ENCODE results near the gene RBL2.
"Not testable (repeated sequence)": the region's sequence is repeated elsewhere in the genome, so short reads cannot be mapped to it uniquely, and the experiment has no call there.

RBL2 gene, protein sequence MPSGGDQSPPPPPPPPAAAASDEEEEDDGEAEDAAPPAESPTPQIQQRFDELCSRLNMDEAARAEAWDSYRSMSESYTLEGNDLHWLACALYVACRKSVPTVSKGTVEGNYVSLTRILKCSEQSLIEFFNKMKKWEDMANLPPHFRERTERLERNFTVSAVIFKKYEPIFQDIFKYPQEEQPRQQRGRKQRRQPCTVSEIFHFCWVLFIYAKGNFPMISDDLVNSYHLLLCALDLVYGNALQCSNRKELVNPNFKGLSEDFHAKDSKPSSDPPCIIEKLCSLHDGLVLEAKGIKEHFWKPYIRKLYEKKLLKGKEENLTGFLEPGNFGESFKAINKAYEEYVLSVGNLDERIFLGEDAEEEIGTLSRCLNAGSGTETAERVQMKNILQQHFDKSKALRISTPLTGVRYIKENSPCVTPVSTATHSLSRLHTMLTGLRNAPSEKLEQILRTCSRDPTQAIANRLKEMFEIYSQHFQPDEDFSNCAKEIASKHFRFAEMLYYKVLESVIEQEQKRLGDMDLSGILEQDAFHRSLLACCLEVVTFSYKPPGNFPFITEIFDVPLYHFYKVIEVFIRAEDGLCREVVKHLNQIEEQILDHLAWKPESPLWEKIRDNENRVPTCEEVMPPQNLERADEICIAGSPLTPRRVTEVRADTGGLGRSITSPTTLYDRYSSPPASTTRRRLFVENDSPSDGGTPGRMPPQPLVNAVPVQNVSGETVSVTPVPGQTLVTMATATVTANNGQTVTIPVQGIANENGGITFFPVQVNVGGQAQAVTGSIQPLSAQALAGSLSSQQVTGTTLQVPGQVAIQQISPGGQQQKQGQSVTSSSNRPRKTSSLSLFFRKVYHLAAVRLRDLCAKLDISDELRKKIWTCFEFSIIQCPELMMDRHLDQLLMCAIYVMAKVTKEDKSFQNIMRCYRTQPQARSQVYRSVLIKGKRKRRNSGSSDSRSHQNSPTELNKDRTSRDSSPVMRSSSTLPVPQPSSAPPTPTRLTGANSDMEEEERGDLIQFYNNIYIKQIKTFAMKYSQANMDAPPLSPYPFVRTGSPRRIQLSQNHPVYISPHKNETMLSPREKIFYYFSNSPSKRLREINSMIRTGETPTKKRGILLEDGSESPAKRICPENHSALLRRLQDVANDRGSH

DNA sequence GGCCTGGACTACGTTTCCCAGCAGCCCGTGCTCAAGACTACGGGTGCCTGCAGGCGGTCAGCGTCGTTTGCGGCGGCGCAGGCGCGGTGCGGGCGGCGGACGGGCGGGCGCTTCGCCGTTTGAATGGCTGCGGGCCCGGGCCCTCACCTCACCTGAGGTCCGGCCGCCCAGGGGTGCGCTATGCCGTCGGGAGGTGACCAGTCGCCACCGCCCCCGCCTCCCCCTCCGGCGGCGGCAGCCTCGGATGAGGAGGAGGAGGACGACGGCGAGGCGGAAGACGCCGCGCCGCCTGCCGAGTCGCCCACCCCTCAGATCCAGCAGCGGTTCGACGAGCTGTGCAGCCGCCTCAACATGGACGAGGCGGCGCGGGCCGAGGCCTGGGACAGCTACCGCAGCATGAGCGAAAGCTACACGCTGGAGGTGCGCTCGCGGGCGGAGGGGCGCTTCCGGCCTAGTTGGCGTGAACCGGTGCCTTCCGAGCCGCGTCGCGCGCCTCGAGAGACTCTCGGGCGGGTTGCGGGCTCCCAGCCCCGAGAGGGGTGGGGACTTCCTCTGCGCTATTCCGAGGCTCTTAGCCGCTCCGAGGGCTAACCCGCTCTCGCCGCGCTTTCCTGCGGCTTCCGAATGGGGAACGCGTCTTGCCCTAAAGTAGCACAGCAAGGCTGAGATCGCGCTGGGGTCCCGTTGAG, at the start of gene RBL2:
Gene RBL2 (plus strand): TSS at position 95 of the 689 bp plus-strand sequence. CDS start 86 bp downstream, at position 181.
- peak; percentile 92 for DNase-seq

DNA sequence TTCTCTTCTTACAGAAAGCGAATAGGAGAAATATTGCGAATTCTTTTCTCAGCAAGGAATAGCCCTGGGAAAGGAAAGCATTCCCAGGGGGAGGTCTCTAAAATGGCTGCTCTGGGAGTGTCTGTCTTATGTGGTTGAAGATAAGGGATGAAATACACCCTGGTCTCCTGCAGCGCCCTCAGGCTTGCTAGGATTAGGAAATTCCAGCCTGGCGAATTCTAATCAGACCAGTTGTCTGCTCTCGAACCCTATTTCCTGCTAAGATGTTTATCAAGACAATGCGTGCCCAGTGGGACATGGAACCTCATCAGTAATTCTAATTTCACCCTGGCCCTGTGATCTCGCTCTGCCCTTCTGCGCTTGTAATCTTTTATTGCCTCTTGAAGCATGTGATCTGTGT, 49.7 kb upstream of the RBL2 start:
- DNase-seq = not testable (repeated sequence)

DNA sequence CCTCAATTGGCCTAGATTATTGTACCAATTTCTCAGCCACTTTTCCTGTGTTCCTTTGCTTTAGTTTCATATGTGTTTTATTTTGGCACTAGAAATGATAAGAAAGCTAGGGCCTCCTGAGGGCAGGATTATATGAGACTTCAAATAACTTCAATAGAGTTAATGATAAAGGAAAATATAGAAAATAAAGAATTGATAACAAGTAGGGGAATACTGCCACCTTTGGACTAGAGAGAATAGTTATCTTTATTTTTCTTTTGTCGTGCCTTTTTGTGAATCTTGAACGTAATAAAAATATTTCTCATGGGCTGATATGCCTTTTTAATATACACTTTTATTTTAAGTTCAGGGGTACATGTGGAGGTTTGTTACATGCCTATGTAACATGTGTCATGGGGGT, 29.3 kb upstream of the RBL2 start:
- DNase-seq = no peak

DNA sequence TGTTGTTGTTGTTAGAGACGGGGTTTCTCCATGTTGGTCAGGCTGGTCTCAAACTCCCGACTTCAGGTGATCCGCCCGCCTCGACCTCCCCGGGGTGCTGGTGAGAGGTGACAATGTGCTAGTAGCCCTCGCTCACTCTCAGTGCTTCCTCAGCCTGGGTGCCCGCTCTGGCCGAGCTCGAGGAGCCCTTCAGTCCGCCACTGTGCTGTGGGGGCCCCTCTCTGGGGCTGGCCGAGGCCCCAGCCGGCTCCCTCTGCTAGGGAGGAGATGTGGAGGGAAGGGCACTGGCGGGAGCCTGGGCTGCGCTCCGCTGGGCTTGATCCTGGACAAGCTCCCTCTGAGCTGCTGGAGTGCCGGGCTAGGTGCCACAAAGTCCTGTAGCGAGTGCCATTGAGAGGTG, 21.7 kb upstream of the RBL2 start:
- no peak for DNase-seq

DNA sequence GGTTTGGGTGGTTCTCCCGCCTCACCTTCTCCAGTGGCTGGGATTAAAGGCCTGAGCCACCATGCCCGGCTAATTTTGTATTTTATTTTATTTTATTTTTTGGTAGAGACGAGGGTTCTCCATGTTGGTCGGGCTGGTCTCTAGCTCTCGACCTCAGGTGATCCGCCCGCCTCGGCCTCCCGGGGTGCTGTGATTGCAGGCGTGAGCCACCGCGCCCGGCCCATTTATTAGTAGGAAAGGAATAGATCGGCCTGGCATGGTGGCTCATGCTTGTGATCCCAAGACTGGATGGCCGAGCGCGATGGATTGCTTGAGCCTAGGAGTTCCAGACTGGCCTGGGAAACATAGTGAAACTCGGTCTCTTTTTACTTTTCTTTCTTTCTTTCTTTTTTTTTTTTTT, 20.4 kb upstream of the RBL2 start:
- no peak for DNase-seq

DNA sequence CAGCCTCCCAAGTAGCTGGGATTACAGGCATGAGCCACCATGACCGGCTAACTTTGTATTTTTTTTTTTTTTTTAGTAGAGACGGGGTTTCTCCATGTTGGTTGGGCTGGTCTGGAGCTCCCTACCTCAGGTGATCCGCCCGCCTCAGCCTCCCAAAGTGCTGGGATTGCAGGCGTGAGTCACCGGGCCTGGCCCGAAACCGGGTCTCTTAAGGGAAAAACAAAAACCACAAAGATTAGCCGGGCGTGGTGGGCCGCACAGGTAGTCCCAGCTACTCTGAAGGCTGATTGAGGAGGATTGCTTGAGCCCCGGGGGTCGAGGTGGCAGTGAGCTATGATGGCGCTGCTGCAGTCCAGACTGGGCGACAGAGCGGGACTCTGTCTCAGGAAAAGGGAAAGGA, 19.9 kb upstream of the RBL2 start:
- DNase-seq = no peak

DNA sequence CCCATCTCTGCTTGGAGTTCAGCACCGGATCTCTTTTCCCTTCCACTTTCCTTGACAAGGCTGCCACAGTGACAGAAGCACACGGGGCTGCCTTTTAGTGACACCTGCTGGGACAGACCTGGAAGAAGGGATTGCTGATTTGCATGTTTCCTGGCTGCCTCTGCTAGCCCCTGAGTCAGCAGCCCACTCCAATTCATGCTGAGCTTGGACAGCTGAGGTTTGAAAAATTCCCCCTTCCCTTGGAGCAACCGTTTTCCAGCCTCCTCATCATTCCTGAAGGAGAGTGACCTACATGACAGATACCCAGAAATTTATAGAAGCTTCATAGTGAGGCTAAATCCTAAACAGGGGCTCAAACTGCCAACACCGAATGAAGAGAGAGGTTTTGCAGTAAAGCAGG, 18.8 kb upstream of the RBL2 start:
- DNase-seq = no peak

DNA sequence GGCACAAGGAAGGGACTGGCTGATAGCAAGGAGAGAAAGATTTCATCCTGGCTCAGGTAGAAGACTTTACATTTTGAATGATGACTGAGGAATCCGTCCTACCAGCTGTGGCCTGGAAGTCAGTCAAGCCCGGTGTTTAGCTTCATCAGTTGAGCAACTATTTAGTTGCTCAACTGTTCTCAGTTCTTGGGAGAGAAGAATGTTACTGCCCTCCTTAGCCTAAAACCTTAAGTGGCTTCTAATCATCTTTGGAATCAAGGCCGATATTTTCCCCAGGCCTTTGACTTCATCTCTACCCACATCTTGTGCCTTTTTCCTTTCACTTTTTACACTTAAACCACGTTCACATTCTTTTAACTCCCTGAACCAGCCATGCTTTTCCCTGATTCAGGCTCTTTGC, 17.3 kb upstream of the RBL2 start:
- no peak for DNase-seq

DNA sequence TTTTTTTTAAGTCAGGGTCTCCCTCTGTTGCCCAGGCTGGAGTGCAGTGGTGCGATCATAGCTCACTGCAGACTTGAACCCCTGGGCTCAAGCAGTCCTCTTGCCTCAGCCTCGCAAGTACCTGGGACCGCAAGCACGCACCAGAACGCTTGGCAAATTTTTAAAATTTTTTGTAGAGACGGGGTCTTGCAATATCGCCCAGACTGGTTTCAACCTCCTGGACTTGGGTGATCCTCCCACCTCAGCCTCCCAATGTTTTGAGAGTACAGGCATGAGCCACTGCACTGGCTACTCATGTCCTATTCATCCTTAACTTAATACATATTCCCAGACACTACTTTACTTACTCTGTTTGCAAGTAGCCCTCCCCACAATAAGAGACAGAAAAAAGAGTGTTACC, 16.3 kb upstream of the RBL2 start:
- DNase-seq = no peak

DNA sequence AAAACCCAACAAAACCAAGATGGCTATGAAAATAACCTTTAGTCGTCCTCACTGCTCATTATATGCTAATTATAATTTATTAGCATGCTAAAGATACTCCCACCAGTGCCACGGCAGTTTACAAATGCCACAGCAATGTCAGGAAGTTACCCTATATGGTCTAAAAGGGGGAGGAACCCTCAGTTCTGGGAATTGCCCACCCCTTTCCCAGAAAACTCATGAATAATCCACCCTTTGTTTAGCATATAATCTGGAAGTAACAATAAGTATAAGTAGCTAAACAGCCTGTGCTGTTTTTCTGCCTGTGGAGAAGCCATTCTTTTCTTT, 14.9 kb upstream of the RBL2 start:
- not testable (repeated sequence) for DNase-seq

DNA sequence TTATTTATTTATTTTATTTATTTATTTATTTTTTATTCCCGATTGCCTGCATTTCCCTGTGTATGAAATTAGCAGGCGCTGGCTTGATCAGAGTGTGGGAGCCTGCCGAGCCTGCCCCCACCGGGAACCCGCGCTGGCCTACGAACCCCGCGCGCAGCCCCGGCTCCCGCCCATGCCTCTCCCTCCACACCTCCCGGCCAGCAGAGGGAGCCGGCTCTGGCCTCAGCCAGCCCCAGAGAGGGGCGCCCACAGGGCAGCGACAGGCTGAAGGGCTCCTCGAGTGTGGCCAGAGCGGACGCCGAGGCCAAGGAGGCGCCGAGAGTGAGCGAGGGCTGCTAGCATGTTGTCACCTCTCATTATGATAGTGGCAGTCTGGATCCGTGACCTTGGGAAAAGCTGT, 13.0 kb upstream of the RBL2 start:
- no peak for DNase-seq

DNA sequence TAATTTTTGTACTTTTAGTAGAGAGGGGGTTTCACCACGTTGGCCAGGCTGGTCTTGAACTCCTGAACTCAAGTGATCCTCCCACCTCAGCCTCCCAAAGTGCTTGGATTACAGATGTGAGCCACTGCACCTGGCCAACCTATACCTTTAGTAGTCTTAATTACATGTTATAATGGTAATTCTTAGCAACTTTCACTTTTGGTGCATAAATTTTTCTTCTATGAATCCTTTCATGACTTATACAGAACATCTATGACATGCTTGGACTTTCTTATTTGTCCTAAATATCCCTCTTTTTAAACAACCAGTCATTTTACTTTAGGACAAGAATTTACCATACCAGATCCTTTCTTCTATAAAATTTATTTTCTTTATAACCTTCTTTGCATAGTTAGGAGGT, 10.3 kb upstream of the RBL2 start:
- not testable (repeated sequence) for DNase-seq

DNA sequence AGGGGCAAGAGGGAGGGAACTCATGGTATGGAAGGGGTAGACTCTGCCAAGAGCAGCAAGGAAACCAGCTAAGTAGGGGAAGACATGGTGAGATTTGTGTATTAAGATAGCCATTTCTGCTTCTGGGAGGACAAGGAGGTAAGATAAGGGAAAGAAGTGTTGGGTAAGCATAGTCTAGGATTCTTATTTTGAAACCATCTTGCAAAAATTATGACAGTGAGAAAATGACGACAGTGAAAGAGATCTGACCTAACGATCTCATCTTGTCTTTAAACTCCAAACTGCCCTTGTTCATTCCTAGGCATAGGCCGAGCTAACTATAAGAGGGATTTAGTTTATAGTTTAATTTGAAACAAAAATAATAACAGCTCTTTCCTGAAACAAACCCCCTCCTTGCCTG, 5.6 kb upstream of the RBL2 start:
- no peak for DNase-seq

DNA sequence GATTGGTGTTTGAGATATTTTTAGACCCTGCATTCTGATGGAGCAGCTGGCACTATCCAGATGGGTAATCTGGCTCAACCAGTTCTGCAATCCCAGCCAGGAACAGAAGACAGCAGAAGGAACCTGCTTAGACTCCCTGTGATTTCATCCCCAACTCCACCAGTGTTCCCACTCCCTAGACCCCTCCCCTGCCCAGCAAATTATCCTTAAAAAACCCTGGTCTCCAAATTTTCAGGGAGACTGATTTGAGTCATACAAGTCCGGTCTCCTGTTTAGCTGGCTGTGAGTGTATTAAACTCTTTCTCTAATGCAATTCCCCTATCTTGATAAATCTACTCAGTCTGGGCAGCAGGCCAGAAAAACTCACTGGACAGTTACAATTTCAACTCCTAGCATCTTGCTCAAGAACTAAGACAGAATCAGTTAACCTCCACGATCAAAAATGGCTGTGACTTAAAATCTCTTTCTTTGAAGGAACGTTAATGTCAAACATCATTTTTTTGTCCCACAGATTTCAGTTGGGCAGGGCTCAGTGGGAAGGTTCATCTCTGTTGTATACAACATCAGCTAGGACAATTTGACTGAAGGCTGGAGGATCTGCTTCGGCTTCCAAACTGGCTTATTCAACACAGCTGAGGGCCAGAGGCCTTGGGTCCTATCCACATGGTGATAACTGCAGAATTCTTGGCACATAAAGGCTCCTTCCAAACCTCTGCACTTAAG, 4.9 kb upstream of the RBL2 start:
- no peak for DNase-seq

DNA sequence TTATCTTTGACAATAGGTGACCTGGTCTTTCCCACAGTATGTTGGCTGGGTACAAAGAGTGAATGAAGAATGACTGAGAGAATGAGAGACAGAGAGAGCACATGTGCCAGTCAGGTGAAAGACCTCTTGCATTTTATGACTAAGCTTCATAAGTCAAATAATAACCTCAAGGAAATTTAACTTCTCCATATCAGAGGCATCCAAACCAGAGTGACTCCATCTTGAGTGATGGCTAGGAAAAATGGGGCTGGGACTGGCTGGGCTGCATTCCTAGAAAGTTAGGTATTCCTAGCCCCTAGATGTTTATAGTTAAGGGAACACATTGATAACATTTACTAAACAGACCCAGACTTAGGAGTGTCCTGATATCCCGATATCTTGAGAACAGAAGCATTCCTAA, 3.9 kb upstream of the RBL2 start:
- DNase-seq = no peak

DNA sequence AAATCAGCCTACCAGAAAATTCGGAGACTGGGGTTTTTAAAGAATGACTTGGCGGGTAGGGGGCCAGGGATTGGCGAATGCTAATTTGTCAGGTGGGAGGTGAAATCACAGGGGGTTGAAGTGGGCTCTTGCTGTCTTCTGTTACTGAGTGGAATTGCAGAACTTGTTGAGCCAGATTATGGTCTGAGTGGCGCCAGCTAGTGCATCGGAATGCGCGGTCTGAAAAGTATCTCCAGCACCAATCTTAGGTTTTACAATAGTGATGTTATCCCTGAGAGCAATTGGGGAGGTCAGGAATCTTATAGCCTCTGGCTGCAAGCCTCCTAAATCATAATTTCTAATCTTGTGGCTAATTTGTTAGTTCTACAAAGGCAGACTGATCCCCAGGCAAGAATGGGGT, 762 bp upstream of the RBL2 start:
- DNase-seq = no peak

DNA sequence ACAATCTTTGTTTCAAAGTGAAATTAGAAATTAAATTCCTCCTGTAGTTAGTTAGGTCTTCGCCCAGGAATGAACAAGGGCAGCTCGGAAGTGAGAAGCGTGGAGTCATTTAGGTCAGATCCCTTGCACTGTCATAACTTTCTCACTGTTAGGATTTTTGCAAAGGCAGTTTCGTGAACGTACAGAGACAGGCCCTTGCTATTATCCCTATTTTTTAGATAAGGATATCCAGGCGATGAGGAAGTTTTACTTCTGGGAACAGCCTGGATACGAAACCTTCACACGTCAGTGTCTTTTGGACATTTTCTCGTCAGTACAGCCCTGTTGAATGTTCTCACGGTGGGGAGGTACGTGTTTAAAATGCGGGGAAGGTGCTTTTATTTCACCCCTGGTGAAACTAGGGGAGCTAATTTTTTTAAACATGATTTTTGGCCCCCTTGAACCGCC, 318 bp upstream of the RBL2 start:
- DNase-seq = no peak

DNA sequence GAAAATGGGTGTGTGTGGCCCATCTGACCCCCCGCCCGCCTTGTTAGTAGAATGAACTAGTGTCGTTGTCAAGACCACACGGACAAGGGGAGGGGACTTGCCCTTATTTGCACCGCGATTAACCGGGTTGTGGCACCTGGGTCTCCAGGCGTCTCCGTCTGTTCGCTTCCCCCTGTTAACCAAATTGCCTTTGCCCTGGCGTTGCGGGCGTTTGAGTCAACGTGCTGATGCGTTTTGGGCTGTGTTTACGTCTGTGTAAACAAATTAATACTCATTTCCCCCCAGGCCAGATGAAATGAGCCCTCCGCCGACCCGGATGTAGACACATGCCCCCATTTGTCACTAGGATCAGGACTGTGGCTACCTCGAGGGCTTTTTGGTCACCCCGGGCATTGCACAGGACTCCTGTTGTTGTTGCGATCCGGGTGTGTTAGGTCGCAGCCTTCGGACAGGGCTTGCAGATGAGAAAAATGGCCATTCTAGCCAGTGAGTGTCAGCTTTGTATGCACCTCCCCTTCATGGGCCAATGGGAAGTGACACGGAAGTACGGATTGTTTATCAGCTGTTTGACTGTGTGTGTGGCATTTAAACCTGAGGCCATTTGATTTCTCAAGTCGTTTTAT, 906 bp downstream of the RBL2 start:
- peak; percentile 74 for DNase-seq

DNA sequence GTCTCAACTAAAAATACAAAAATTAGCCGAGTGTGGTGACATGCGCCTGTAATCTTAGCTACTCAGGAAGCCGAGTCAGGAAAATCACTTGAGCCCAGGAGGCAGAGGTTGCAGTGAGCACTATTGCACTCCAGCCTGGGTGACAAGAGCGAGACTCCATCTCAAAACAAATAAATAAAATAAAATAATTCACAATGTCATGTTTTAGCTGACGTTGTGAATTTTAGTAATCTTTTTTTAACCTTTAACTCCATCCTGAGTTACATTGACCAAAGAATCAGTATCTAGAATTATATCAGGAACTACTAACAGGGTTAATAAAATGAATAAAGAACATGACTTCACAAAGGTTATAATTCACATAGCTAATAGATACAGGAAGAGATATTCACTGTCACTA, 5.9 kb downstream of the RBL2 start:
- no peak for DNase-seq

DNA sequence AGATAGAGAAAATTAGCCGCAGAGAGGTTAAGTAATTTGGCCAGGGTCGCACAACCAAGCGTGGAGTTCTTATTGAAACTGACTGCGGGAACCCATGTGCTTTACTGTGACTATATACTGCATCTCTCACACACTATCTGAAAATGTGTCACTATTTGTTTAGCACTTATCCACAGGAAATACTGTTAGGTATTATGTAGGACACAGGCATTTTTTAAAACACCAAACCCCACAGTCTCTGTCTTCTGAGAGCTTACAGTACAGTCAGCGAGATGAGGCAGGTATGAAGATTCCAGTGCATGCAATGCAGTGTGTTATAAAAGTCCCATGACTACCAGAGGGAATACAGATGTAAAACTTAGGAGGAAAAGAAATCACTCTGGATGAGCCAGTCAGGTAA, 11.3 kb downstream of the RBL2 start:
- no peak for DNase-seq

DNA sequence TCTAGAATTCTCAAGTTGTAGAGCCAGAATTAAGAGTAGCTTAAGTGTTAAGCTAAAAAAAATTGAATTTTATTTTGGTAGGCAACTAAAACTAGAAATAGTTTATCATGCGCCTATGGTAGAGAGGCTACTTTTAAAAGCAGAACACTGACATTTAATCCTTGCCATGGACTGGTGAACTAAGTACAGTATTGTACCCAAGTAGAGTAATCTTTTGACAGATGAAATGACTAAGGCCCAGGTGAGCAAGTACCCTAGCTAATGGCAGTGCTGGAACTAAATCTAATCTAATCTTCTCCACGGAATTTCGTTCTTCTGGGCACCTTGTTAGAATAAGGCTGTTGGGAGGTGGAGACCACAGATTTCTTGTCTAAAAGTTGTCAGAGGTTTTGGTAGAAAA, 11.8 kb downstream of the RBL2 start:
- DNase-seq = no peak
